A673 (cell line): Measurements from ENCODE around the gene PIGX. TPM values are rescaled to one million over a fixed set of nuclear protein-coding genes. Genes with fewer than 3 reads are reported as not detected.

Source experiments
- BruUV-seq: library from RNA; stranded (reverse); fragments of 400-500 nt; replicated peaks from 2 replicates; lab custom pipeline; 2021; lab: Mats Ljungman, UMichigan
- CTCF ChIA-PET: fragments of 300-600 bp; sonication (Branson Sonifier 250); formaldehyde crosslinking; loops from one replicate; lab custom pipeline; 2022; ENCODE audit warnings: antibody characterized with exemption; lab: Charles Lee
- POLR2A ChIA-PET: fragments of 300-600 bp; sonication (Branson Sonifier 250); formaldehyde crosslinking; loops from one replicate; lab custom pipeline; 2022; ENCODE audit warnings: antibody characterized with exemption; ENCODE audit not compliant: low non-redundant PET; lab: Charles Lee
- DNase-seq: peaks from one replicate; pipeline ENCODE4 v3.0.0-alpha.2; 2015; ENCODE audit warnings: low spot score
- H3K27ac ChIP-seq: fragments of 200-600 bp; sonication (generic); 2 replicates; pipeline ENCODE4 v1.5.1; 2016; ENCODE audit warnings: mixed run types, low read depth, mild to moderate bottlenecking, mixed read lengths, antibody characterized with exemption, low read length; ENCODE audit not compliant: poor library complexity, severe bottlenecking
- H3K27me3 ChIP-seq: fragments of 200-600 bp; sonication (generic); replicated peaks from 2 replicates; pipeline ENCODE4 v1.6.1; 2017; ENCODE audit warnings: mixed run types, low read depth, mild to moderate bottlenecking, mixed read lengths, antibody characterized with exemption, low read length; ENCODE audit not compliant: insufficient read depth, poor library complexity
- H3K36me3 ChIP-seq: fragments of 200-600 bp; sonication (generic); 2 replicates; pipeline ENCODE4 v1.6.1; 2016; ENCODE audit warnings: mixed run types, mild to moderate bottlenecking, mixed read lengths, antibody characterized with exemption, low read length; ENCODE audit not compliant: insufficient read depth, poor library complexity, severe bottlenecking
- H3K4me1 ChIP-seq: fragments of 200-600 bp; sonication (generic); 2 replicates; pipeline ENCODE4 v1.6.1; 2017; ENCODE audit warnings: mixed run types, mild to moderate bottlenecking, mixed read lengths, antibody characterized with exemption, low read length; ENCODE audit not compliant: insufficient read depth, poor library complexity, severe bottlenecking
- H3K4me3 ChIP-seq: fragments of 200-600 bp; sonication (generic); 2 replicates; pipeline ENCODE4 v1.5.1; 2016; ENCODE audit warnings: low read depth, mixed run types, mild to moderate bottlenecking, mixed read lengths, low read length; ENCODE audit not compliant: poor library complexity, severe bottlenecking
- H3K9me3 ChIP-seq: fragments of 200-600 bp; sonication (generic); 2 replicates; pipeline ENCODE4 v1.6.1; 2016; ENCODE audit warnings: mixed run types, low read depth, mild to moderate bottlenecking, mixed read lengths, antibody characterized with exemption, low read length; ENCODE audit not compliant: poor library complexity, severe bottlenecking
- CTCF ChIP-seq: fragments of 300-800, 200-600 bp; sonication (generic); conservative IDR thresholded peaks from 2 replicates; pipeline ENCODE4 v1.5.1; 2017; ENCODE audit warnings: low read depth, mild to moderate bottlenecking, antibody characterized with exemption, low read length, moderate library complexity, mixed read lengths
- EZH2 ChIP-seq: fragments of 200-600 bp; sonication (generic); IDR thresholded peaks from 2 replicates; pipeline ENCODE4 v1.6.1; 2017; ENCODE audit warnings: borderline replicate concordance, low read depth, mild to moderate bottlenecking, mixed read lengths, antibody characterized with exemption, low read length; ENCODE audit not compliant: poor library complexity, severe bottlenecking
- intact Hi-C: fragments of 100-400 bp; cut with micrococcal nuclease; formaldehyde crosslinking; loops from one replicate; pipeline ENCODE4 v1.10.0; 2022; ENCODE audit not compliant: unreplicated experiment
- total RNA-seq: library from RNA; stranded (reverse); gene quantifications from 2 replicates; pipeline ENCODE4 v1.2.3, GENCODE V29; 2021

PIGX gene
- total RNA-seq, 1 experiment from 2014 or later, result 59.1 TPM

GRCh38 chr3:196694941-196695848 is 17.0 kb upstream of the PIGX start:
- peaks cover 5% of the 10 kb centered on the region for H3K4me1 ChIP-seq
- no peak overlapping the region for H3K4me3 ChIP-seq
- ChIA-PET CTCF (no interaction called here), POLR2A (no interaction called here)
- no peaks in the 10 kb centered on the region for H3K36me3 ChIP-seq
- no peaks in the 10 kb centered on the region for H3K27me3 ChIP-seq
- H3K9me3 ChIP-seq, result no peaks in the 10 kb centered on the region
- TF ChIP-seq EZH2, result no peak
- TF ChIP-seq CTCF, result no peak
- BruUV-seq, result no TSS peak
- no peak for DNase-seq
- H3K27ac ChIP-seq, result no peak overlapping the region
- intact Hi-C loops, result no loop called here

DNA sequence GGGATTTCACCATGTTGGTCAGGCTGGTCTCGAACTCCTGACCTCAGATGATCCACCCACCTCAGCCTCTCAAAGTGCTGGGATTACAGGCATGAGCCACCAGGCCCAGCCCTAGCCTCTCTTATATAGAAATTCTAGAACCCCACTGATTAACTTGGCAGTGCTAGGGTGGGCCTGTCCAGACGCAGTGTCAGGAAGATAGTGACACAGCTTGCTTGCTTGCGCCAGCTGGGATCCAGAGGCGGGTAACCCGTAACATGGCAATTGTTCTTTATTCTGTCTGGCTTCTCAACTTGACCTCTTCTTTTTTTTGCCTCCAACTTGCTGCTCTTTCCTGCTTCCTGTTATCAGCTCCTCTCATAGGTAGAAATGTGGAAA is 16.3 kb upstream of the PIGX start:
- H3K4me1 ChIP-seq, result no peaks in the 10 kb centered on the region
- CTCF ChIA-PET, result no interaction called here
- H3K27ac ChIP-seq, result no peak overlapping the region
- no peaks in the 10 kb centered on the region for H3K9me3 ChIP-seq
- TF ChIP-seq EZH2 (no peak), CTCF (no peak)
- intact Hi-C loops, result no loop called here
- POLR2A ChIA-PET, result no interaction called here
- H3K4me3 ChIP-seq, result no peak overlapping the region
- no peak for DNase-seq
- no peaks in the 10 kb centered on the region for H3K27me3 ChIP-seq
- no TSS peak for BruUV-seq
- no peaks in the 10 kb centered on the region for H3K36me3 ChIP-seq

DNA sequence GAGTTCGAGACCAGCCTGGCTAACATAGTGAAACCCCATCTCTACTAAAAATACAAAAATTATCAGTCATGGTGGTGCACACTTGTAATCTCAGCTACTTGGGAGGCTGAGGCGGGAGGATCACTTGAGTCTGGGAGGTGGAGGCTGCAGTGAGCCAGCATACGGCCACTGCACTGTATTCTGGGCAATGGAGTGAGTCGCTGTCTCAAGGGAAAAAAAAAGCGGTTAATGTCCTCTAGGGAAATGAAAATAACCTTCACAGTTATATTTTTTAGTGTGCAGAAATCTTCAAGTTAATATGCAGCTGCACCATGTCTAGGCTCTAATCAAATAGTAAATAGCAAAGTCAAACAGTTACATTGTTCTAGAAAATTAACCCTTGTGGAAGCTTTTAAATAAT is 14.9 kb upstream of the PIGX start:
- Histone ChIP-seq H3K36me3 (no peaks in the 10 kb centered on the region), H3K4me3 (no peak overlapping the region), H3K9me3 (no peaks in the 10 kb centered on the region), H3K27me3 (no peaks in the 10 kb centered on the region), H3K27ac (no peak overlapping the region), H3K4me1 (no peaks in the 10 kb centered on the region)
- ChIA-PET POLR2A (no interaction called here), CTCF (no interaction called here)
- BruUV-seq, result no TSS peak
- TF ChIP-seq CTCF, result no peak
- TF ChIP-seq EZH2, result no peak
- DNase-seq, result no peak
- intact Hi-C loops, result no loop called here
